Measurements from ENCODE around the gene F5.

The F5 gene

DNA sequence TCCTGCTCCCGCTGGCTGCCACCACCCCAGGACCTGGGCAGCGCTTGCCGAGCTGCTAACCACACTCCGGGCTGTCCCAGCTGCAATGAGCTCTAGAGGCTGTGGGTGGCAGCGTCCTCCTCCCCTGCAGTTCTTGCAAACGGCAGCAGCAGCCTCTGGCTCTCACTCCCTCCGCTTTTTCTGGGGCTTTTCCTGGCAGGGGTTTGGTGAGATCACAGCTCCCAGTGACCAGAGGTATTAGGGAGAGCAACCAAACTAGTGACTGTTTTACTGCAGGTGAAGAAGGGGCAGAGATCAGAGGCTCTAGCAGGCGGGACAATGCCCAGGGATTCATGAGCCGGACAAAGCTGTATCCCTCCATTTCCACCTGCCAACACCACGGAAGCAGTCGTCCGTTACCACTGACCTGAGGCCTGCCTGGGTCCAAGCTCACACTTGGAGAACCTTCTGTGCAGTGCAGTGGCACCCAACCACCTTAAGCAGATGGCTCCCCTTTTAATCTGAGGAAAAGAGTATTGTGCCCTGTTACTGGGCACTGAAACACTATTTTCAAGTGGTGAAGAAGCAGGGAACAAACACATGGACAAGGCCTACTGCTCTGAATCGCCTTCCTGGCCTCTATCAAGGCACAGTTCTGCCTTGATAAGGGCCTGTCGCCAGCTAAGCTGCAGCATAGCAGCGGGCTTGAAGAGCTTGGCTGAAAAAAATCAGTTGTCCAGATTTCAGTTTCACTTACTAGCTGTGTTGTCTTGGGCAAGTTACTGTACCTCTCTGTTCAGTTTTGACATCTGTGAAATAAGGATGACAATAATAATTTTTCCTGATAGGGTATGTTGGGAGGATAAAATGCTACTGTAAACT lies at the start of gene F5:
F5 (minus strand) TSS at position 87 of the 861 bp plus-strand sequence. CDS start 95 bp downstream, outside the sequence.
- peak; percentile 67 to 75 for DNase-seq (ENCODE audit: low read depth in 2 of 2)

DNA sequence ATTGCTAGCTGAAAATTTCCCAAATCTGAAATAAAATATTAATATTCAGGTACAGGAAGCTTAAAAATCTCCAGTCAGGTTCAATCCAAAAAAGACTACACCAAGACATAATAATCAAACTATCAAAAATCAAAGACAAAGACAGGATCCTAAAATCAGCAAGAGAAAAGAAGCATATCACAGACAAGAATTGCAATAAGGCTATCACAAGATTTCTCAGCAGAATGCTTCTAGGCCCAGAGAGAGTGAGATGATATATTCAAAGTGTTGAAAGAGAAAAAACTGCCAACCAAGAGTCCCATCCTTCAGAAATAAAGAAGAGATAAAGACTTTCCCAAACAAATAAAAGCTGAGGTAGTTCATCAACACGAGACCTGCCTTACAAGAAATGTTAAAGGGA lies 48.6 kb upstream of the F5 start:
- no peak for DNase-seq (ENCODE audit: low read depth in 2 of 2)

DNA sequence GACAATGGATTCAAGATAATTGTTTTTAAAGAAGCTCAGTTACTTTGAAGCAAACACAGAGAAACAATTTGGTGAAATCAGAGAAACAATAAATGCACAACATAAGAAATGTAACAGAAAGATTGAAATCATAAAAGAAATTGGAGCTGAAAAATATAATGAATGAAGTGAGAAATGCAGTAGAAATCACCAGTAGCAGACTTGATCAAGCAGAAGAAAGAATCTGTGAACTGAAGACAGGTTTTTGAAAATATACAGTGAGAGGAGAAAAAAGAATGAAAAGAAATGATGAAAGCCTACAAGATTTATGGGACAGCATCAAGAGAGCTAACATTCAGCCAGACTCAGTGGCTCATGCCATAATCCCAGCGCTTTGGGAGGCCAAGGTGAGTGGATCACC lies 47.9 kb upstream of the F5 start:
- DNase-seq (ENCODE audit: low read depth in 2 of 2) = no peak

DNA sequence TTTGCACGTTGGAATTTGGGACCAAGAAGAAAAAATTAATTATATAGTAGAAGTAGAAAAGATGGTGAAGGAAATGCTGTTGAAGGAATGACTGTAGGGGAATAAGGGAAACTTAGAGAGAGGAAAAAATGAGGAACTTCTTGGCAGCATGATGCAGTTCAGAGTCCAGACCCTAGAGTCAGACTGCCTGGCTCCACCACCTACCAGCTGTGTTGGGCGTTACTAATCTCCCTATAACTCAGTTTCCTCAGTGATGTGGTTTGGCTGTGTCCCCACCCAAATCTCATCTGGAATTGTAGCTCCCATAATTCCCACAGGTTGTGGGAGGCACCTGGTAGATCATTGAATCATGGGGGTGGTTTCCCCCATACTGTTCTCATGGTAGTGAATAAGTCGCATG lies 45.0 kb upstream of the F5 start:
- DNase-seq (ENCODE audit: low read depth in 2 of 2) = no peak

DNA sequence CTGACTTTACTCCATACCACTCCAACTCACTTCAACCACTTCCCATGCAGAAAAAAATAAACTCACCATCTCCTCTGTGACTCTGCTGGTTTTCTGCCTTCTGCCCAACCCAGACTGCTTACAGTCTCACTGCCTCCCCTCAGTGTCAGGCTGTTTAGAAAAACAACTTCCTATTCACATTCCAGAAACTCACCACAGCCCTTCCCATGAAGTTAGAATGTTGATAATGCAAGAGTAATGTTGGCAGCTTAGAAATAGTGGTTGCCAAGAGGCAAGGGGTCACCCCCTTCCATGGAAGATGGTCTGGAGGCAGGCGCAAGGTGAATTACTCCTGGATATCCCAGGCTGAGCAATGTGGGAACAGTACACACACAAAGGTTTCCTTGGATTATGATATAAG lies 43.7 kb upstream of the F5 start, which contains the start of gene SELP:
SELP (minus strand) TSS at position 119 of the 400 bp plus-strand sequence; CDS start at position 69, 50 bp downstream.
- no peak for DNase-seq (ENCODE audit: low read depth in 2 of 2)

DNA sequence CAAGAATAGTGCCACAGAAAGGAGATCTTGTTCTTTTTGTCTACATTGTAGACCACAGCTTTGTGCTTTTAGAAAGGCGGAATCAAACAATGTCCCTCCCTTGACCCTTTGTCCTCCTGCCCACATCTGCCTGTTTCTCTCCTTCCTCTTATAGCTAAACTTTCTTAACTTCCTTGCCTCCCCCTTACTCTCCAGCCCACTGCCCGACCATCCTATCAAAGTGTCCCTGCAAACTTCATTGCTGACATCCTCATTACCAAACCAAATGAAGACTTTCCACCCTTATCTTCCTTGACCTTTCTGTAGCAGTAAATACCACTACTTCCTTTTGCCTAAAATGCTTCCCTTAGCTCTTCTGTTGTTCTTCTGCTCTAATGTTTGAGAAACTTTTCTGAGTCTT lies 38.6 kb upstream of the F5 start:
- no peak for DNase-seq (ENCODE audit: low read depth in 2 of 2)

DNA sequence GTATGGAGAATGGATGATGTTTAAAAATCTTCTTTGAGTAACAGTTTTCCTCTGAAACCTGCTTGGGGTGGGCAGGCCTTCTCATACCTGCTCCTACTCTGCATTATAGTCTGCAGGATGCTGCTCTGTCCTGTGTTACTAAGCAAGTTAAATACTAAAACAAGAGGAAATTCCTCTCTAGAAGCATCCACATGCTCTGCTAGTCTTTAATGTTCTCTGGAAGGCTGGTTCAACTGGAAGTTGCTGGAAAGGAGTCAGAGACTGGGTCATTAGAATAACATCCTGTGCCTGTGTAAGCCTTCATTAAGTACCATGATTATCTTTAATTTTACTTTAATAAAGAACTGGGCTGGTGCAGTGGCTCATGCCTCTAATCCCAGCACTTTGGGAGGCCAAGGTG lies 37.8 kb upstream of the F5 start:
- no peak for DNase-seq (ENCODE audit: low read depth in 2 of 2)

DNA sequence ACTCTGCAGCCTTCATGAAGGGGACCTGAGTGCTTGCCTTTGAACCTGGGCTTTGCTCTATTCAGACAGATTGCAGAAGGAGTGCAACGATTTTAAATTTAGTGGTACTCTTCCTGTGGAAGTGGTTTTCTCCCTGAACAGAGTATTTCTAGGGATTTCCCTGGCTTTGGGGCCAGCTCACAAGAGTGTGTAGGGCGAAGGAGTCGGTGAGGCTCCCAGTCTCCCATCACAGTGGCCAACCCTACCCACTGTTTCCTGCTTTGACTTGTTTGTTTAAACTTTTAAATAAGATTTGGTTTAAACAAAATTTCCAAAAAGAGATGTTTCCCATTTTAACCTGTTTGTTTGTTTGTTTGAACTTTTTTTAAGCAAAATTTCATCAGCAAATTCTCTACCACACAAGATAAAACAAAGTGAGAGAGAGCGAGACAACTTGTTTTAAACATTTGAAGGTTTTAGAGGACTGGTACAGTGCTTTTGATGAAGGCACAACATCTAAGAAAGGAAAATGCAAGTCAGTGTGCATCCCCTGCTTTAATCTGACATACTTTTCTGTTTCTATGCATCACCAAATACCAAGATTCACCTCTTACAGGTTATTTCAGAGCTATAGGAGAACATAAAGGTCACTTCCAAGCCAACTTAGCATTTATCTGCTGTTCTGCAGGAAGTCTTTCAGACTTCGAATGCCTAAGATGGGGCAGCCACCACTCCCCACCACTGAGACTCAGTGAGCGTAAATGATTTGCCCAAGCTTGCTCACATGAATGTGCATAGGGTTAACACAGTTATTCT lies 37.0 kb upstream of the F5 start:
- DNase-seq (ENCODE audit: low read depth in 2 of 2) = no peak

DNA sequence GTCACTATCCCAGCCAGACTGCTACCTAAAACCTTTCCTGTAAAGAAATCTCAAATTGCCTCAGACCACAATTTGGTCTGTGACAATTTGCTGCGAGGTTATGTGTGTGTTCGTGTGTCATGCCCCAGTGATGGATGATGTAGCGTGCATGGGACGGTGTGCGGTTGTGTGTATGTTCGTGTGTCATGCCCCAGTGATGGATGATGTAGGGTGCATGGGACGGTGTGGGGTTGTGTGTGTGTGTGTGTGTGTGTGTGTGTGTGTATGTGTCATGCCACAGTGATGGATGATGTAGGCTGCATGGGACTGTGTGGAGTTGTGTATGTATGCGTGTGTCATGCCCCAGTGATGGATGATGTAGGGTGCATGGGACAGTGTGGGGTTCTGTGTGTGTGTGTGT lies 34.3 kb upstream of the F5 start:
- DNase-seq (ENCODE audit: low read depth in 2 of 2) = no peak

DNA sequence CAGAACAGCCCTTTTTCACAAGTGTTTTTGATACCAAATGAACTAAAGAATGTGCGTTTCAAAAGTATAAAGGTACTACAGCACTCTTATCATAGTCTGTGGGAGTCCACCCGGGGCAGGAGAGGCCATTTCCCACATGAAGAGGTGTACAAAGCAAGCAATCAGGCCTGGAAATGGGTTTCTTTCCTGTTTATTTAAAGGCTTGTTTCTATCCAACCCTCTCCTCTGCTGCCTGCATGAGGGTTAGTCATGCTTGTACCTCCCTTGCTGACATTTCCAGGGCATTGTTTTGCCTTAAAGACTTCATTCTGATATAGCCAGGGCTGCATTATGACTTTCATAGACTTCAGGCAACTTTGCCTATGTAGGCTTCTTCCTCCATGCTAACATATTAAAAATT lies 32.1 kb upstream of the F5 start:
- DNase-seq (ENCODE audit: low read depth in 2 of 2) = no peak

DNA sequence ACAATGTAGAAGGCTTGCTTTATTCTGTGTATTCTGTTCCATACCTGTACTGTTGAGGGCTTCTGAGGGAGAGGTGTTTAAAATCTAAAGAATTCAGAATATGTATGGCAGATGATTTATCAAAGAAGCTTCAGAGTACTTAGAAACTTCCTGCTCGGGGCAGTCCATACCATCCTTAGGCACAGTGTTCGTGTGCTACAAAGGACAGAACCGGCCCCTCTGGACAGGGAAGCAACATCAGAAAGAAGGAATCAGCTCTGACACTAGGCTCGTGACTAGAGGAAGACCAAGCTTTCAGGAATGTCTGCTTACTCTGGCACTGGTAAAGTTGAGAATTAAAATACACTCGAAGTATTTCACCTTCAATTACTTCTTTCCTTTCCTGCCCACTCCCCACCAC lies 29.5 kb upstream of the F5 start:
- DNase-seq (ENCODE audit: low read depth in 2 of 2) = no peak

DNA sequence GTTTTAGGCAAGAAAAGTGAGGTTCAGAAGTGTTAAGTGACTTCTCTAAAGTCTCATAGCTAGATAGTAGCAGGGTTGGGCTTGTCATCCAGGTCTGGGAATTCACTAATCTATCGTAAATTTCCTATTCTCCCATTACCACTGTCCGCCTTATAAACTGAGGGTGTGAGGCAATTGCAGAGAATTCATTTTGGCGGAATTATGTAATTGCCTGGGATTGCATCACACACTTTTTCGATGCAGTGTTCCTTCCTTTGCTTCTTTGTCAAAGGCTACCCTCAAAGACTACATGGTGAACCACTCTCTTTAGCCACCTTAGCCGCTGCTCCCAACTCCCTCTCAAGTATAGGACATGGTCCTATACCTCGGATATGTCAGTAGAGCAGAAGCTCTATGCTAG lies 24.6 kb upstream of the F5 start:
- no peak for DNase-seq (ENCODE audit: low read depth in 2 of 2)

DNA sequence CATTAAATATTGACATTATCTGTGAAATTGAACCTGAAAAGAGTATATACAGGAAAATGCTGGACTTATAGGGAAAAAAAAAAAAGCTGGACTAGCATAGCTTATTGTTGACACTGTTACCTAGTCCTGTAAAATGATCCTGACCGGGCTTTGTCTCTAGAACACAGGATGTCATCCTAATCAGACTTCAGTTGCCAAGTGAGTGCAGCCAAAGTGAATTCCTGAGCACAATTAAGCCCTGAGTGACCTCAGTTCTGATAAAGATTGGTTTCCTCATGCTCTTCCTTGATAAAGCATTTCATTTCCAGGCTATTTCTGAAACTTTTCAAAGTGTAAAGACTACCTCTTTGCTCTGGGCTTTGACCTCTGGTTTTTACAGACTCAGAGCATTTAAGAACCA lies 23.8 kb upstream of the F5 start:
- DNase-seq (ENCODE audit: low read depth in 2 of 2) = no peak

DNA sequence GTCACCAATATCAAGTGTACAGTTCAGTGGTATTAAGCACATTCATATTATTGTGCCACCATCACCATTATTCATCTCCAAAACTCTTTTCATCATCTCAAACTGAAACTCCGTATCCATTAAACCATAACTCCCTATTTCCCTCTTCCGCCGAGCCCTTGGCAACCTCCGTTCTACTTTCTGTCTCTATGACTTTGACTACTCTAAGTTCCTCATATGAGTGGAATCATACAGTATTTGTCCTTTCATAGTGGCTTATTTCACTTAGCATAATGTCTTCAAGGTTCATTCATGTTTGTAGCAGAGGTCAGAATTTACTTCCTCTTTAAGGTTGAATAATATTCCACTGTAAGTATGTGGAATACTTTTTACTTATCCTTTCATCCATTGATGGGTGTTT lies 21.9 kb upstream of the F5 start:
- no peak for DNase-seq (ENCODE audit: low read depth in 2 of 2)

DNA sequence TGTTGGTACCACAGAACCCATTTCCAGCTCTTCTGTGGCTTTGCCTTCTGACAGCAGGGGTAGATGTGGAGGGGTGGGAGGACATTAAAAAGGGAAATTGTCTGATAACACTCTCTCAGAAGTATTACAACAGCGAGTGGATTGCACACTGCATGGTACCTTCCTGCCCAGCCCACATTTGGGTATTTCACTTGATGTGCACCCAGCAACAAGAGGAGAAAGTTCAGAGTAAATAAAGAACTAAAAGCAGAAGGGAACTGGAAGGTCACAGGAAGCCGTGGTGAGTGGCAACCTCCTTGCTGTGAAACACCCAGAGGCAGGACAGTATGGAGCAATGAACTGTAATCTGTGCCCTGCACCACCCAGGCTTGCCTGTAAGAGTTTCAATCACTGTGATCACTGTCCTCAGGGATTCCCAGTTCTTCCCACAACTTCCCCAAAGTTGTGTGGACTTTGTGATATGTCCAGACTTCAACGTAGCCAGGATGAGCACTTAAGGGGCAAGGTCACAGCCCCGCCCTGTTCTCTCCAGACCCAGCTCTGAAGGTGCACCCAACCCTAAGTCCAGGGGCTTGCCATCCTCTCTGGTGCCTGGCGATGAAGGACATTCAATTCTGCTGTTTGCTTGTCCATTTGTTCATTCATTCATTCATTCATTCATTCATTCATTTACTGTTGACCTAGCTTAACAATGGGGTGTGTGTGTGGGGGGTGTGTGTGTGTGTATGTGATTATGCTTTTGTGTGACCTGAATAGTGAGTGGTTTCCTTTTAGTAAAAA lies 18.7 kb upstream of the F5 start:
- DNase-seq (ENCODE audit: low read depth in 2 of 2) = no peak

DNA sequence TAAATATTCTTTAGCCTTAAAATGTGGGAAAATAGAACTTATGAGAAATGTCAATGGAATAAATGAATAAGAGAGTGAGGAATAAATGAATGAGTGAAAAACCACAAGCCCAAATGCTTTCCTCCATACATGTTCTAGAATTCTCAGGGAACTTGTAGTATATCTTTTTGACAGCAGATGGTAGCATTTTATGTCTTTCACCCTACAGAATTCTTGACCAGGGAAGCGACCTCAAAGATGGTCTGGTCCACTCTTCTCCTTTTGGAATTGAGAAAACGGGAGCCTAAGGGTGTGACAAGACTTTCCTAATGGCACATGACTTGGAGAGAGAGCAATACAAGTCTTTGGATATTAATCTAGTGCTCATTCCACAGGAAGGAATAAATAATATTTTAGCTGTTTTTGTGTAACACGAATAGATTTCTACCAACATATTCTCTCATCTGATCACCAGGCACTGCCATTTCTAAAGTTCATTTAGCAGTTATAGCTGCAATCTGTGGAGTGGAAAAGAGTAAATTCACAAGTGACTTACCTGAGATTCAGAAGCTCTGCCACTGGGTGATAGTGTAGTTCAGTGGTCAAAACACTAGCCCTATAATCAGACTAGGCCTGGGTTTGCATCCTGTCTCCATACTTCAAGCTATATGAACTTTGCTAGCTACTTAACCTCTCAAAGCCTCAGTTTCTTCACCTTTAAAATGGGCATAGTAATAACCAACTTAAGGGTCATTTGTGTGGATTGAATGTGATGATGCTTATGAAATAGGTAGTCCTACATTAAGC lies 15.0 kb upstream of the F5 start:
- no peak for DNase-seq (ENCODE audit: low read depth in 2 of 2)

DNA sequence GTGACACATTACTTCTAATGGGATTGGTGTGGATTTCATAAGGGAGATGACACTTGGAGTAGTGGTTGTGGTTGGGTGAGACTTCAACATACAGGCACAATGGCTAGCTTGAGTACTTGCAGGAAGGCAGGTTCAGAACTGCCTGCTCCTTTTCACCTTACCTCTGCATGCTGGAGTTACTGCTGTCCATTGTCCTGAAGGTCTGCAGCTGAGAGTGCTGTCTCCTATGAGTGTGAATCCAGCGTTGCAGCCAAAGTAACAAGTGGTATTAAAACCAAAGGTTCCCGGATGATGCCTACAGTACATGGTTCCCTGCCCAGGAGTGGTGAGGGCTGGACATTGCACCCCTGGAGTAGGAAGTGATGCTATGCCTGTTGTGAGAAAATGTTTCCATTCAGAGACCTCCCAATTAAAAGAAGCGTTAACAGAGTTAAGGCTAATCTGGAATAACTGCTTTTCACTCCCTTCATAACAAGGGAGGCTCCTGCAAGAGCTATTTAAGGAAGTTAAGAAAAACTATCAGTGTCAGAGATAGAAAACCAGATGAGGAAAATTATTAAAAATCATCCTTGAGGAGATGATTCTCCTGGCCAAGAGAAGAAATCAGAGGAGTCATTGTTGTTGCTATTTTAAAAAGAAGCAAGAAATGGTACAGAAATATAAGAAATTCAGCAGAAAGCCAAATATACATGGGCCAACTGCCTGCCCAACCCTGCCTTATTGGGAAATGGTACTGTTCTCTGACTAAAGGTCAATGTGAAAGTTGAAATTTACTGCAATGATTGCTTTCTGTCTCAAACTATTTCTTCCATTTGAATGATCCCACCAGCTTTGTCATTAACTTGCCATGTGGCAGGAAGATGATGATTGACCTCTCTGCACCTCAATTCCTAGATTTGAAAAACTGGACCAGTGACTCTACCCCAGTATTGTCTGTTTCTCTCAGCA lies 9.8 kb upstream of the F5 start:
- DNase-seq (ENCODE audit: low read depth in 2 of 2) = no peak

DNA sequence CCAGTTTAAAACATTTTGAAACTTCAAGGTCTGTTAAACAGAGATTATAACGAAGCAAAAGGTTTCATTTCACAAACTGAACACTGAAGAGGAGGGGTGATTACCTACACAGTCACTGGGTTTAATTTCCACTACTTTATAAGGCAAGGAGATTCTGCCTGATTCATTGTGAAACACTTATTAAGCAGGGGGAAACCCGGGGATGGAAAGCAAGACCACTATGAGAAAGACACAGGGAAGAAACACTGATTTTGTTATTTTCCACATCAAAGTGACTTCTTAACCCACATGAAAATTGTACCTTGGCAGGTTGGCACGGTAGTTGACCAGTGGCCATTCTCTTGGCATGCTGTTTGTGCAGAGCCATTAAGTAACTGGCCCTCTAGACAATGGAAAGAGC lies 8.1 kb upstream of the F5 start:
- no peak for DNase-seq (ENCODE audit: low read depth in 2 of 2)

DNA sequence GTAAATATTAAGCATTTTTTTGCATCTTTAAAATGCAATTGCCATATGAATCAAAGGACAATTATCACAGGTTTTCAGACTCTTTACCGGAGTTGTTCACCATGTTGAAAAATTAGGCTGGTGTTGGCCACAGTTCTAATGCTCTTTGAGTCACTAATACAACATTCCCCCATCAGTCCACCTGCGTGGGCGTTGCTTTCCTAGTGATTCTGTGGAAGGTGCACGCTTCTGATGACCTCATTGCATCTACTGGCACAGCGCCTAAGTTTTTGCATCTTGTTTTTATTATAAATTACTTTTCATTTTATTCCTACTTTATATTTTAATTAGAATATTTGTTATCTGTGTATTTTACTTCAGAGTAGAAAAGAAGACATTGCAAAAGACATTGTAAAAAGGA lies 4.7 kb upstream of the F5 start:
- no peak for DNase-seq (ENCODE audit: low read depth in 2 of 2)

DNA sequence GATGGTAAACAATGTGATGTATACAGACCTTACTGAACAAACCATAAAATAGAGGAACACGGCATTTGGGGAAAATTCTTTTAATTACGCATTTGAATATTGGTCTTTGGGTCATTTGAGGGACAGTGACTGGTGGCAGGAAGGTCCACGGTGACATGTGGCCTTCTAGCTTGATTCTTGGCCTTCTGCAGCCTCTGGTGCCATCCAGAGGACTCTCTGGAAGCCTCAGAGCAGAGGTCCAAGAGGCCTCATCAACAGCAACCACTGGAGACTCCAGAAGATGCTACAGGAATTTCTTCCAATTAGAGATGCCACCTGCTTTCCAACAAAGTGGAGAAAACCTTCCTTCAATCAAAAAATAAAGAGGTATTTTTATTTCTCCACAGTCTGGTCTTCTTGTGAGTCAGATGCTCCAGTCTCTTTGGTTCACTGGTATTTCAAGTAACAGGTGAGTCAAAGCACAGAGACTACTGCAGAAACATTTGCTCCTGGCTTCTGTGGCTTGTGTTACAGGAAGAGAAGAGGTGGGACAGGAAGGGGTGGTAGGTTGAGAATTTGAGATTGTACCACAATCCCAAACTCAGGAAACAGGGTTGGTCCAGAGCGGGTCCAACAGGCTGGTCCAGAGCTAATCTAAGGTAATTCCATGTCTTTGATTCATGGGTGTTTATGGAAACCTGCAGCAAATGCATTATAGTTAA lies 2.7 kb upstream of the F5 start:
- no peak for DNase-seq (ENCODE audit: low read depth in 2 of 2)

Measured in stimulated activated CD4-positive, alpha-beta T cell treated with anti-CD3 and anti-CD28 coated beads, Interleukin-4, amount 100 ng/mL, for 48 hours (primary cell).